Measurements from ENCODE around the gene ST8SIA5. TPM values are rescaled to one million over a fixed set of nuclear protein-coding genes. Genes with fewer than 3 reads are reported as not detected.

ST8SIA5 gene
- total RNA-seq, 1 donor from 2014 or later = 0.29 TPM

DNA sequence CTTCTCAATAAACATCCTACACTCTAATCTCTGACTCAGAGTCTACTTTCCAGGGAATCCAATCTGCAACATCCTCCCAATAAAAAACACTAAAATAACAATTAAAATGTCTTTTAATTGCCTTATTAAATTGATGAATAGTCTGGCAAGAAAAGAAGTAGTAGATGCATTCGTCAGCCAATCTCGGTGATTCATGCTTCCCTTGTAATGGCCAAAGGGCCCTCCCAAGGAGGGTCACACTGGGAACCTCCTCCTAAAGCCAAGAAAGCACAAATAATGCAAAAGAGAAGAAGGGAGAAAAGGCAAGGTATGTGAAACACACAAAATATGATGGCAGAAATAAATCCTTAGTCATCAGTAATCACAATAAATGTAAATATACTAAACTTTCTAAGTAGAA is 16.8 kb downstream of the ST8SIA5 start:
- no peak for DNase-seq (ENCODE audit: low spot score)

DNA sequence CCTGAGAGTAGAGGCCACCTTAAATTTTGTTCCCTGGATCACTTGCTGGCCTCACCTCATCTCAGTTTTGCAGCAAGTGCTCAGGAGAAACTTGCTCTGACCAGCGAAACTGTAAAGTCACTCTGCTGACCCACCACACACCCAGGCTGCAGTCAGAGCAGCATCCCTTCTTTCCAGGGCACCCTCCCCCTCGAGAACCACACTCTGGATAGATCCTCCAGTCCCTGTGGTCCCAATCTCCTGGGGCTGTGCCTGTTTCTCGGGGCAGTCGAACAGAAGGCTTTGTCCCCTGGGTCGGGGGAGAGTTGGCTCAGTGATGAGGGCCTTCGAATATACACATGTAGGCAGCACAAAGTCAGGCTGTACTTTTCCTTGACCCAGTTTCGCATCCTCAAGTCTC is 18.4 kb downstream of the ST8SIA5 start:
- no peak for DNase-seq (ENCODE audit: low spot score)

DNA sequence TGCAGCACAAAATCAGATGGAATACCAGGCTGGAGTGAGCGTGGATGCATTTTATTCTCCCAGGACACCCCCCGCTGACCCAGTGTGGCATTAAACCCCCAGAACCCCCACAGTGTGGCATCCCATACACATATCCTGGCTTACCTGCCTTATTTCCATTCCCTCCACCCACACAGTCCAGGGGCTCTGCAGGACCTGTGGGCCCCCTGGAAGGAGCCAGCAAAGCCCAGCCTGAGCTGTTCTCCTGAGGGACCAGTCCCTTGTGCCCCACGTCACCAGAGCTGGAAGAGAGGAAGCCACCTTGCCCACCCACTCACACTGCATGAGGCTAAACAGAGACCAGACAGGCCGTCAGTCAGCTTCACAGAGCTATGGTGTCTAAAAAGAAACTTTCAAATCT is 20.1 kb downstream of the ST8SIA5 start:
- no peak for DNase-seq (ENCODE audit: low spot score)

DNA sequence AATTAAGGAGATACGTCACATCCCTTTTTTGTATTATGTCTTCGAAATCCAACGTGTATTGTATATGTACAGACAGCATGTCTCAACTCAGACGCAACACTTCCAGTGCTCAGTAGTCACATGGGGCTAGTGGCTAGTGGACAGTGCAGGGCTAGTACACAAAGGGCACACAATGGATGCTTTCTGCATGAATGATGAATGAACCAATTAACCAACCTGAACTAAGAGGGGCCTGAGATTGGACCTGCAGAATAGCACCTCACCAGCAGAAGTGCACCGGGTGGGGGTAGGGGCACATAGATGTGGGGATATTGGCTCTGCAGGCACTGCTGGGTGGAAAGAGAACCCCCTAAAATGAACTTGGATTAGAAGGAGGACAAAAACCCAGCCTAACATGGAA is 20.7 kb downstream of the ST8SIA5 start:
- DNase-seq (ENCODE audit: low spot score) = no peak

DNA sequence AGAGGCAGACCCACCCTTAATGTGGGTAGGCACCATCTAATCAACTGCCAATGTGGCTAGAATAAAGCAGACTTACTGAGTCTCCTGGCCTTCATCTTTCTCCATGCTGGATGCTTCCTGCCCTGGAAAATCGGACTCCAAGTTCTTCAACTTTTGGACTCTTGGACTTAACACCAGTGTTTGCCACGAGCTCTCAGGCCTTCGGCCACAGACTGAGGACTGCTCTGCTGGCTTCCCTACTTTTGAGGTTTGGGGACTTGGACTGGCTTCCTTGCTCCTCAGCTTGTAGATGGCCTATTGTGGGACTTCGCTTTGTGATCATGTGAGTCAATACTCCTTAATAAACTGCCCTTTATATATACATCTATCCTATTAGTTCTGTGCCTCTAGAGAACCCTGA is 21.9 kb downstream of the ST8SIA5 start:
- no peak for DNase-seq (ENCODE audit: low spot score)

DNA sequence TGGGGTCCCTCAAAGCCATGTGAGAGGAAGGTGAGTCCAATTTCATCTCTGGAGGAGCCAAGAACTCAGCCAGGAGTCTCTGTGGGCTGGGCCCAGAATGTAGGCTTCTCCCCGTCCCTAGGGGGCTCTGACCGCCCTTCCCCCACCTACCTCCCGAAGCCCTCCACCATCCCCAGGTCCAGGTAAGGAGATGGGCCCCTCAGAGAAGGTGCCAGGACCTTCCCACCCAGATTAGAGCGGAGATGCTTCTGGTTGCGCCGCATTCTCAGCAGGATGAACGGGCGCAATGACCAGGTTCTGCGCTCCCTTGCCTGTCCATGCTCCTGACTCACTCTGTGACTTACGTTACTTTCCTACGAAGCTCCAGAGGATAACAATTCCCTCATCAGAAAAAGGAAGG is 23.0 kb downstream of the ST8SIA5 start:
- DNase-seq (ENCODE audit: low spot score) = no peak

DNA sequence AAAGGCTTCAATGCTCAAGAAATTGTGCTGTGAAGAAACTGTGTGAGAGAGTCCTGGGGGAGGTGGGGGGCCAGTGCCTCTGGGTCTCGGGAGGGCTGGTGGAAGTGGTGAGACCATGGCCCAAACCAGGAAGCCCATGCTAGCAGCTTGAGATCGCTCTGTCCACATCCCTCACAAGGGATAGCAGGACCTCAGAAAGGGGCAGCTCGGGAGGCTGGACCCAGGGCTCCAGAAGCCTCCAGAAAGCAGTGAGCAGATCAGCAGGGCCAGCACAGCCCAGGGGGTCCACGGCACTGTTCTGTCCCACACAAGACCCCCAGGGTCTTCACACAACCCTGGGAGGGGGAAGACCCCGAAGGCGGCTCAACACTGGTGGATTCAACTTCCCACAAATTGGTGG is 24.1 kb downstream of the ST8SIA5 start:
- DNase-seq (ENCODE audit: low spot score) = no peak

DNA sequence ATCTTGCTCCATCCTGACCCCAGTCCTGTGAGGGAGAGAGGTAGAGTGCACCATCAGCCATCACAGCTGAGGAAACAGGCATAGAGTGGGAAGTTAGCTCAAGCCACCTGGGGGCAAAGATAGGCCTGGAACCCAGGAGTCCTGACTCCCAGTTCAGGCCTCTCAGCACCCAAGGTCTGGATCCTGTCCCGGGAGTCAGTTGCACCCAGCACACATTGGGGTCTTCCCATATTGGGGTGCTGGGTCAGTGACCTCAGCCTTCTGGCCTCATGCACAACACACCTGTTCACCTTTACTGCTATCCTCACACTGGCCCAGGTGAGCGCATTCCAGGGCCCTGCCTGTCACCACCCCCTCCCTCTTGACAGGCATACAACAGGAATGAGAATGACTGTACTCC is 24.7 kb downstream of the ST8SIA5 start:
- no peak for DNase-seq (ENCODE audit: low spot score)

DNA sequence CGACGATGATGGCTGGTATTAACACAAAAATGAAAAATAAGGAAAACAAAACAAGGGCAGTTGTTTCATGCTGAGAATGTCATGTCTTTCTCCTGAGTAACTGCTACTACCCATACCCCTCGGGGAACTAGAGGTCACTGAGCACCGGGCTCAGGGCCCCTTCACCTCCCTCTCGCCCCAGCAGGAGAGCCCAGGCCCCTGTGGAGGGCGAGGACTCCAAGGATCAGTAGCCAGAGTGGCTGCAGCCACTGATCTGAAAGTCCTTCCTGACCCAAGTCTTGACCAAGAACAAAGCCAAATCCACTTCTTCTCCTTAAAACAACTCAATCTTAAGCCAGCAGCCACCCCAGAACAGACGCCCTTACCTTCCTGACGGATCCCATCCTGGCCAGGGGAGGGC is 25.5 kb downstream of the ST8SIA5 start:
- DNase-seq (ENCODE audit: low spot score) = no peak

DNA sequence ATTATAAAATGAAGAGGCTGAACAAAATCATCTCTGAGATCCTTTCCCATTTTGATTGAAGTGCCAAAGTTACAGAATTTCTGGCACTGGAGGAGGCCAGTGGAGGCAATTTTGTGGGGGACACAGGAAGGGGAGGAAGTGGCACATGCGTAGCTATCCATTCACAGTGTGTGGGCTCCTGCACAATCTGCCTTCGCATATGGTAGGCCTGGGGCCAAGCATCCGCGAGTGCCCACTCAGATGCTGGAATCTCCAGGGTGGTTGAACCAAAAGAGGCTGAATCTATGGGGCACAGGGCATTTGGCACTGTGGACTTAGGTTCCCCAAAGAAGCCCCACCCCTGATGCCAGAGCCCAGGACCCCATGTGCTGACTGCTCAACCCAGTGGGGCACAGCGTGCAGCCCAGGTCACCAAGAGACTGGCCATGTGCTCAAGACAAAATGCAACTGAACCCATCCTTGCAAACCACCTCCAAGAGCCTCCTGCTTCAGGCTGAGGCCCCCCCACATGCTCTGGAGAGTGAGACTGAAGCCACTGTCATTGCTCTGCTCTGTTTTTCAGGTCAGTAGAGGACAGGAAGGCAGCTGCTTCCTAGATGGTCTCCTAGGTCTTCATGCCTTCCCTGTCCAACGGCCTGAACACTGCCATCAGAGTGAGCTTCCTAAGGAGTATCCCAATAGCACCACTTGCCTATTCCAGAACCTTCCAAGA is 28.5 kb downstream of the ST8SIA5 start:
- DNase-seq (ENCODE audit: low spot score) = no peak

DNA sequence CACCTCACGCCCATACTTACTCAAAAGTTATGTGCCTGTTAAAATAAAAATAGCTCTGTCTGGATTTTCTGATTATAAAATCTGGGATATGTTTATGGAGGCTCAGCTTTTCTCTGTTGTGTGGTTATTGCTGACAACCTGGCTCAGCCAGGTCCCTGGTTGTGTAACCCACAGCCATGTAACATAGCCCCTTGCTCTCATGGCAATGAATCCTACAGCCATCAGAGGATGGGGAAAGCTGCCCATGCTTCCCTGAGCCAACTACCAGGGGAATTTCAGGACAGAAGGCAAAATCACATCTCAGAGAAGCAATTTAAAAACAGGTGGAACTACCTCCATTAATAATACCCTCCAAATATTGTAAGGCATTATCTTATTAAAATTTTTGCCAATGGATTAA is 29.7 kb downstream of the ST8SIA5 start:
- DNase-seq (ENCODE audit: low spot score) = no peak

DNA sequence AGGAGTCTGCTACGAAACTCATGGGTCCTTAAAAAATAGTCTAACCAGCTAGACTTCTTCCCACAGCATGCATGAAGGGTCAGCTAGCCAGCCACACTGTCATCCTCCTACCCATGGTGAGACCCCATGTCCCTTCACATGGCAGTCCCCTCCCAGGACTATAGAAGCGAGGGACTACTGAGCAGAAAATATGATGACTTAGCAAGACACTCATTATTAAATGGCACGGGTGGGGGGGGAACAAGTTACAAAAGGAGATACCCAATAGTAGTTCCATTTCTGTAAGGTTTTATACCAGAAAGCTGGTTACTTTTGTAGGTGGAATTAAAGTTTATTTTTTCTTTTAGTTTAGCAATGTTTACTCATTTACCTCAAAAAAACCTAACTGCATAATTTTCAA is 31.5 kb downstream of the ST8SIA5 start:
- DNase-seq (ENCODE audit: low spot score) = no peak

DNA sequence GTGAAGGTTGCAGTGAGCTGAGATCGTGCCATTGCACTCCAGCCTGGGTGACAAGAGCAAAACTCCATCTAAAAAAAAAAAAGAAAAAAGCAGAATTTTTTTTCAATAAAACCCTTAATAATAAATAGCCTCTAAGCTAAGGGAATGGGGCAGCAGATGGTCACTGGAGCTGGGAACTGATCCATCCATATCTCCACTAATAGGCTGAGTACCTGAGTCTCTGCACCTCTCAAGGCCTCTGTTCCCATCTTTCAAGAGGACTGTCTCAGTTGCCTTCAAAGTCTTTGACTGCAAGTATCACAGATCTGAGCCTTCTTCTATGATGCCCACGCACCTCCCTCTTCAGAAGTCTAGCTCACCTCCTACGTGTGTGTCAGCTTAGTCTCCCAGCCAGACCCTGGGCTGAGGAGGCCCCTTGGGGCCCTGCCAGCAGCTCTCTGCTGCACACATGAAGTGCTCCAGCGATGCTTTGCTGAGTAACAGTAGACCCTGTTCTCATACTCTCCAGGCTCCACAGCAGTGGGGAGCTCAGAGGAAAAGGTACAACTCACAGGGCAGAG is 32.9 kb downstream of the ST8SIA5 start:
- DNase-seq (ENCODE audit: low spot score) = no peak

DNA sequence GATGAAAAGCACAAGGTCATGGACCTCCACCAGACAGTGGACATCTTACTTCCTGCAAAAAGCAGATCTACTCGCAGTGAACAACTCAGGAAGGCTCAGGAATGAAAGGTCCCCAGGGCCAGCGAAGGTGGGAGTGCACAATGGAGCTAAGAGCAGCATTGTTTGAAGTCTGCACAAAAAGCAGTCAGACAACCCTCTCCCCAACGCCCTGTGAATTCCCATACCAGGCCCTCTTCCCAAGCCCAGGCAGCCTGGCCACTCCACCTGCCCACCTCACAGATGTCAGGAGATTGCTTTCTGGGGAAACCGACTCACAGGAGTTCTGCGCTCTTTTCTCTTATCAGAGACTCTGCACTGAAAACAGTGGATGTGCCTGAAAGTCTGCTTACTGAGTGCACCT is 34.8 kb downstream of the ST8SIA5 start:
- no peak for DNase-seq (ENCODE audit: low spot score)

DNA sequence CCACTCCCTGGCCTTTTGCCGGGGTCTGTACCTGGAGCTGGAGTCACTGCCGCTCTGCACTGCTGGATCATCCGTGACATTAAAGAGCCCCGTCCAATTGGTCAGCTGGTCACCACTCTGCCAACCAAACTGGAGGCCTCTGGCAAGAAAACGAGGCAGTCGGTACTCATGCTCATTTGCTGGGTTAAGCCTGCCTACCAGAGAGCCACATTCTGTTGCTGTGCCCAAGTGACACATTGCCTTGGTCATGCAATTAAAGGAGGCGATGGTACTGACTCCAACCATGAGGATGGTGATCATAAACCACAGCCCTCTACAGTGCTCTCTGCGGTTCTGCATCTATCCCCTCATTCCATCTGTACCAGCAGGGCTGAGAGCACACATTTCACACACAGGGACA is 35.5 kb downstream of the ST8SIA5 start:
- no peak for DNase-seq (ENCODE audit: low spot score)

DNA sequence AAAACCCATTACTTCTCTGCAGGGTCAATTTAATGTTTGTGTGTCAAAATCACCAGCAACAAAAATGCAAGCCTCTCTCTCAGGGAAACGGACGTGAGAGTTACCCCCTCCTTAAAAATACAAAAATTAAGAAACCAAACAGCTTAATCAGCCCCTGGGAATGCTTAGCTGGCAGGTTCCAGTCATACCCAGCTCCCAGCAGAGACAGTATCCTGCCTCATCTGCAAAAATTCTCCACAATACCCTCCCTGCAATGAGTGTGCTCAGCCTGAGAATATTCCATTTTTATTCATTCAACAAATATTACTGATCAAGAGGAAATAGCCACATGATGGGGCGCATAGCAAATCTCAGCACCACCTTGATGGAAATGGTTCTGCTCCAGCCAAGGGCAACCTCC is 36.3 kb downstream of the ST8SIA5 start:
- DNase-seq (ENCODE audit: low spot score) = no peak

DNA sequence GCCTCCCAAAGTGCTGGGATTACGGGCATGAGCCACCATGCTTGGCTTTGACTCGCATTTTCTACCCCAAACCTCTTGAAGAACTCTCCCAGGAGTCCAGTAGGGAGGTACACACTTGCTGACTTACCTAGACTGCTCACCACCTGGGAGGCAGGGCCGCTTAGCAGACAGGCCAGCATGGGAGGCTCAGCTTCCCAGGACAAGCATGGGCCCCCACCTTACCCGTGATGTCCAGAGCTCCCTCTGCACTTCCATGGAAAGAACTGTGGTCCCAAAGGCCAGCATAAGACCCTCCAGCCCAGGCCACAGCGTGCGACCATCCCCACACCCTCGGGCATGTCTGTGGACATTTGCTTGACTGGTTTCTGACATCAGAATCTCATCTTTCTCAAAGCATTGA is 36.8 kb downstream of the ST8SIA5 start:
- DNase-seq (ENCODE audit: low spot score) = no peak

DNA sequence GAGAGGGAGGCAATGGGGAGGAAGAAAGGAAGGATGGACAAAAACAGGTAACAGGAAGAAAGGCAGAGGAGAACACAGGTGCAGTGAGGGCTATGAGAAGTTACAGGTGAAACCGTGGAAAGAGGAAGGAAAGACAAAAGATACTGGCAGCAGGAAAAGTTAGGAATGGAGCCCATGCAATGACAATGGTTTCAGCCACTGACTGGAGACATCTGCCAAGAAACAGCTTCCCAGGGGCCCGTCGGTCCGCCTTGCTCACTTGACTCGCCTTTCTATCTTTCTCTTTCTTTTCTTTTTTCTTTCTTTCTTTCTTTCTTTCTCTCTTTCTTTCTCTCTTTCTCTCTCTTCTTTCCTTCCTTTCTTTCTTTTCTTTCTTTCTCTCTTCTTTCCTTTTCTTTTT is 37.5 kb downstream of the ST8SIA5 start:
- no peak for DNase-seq (ENCODE audit: low spot score)

DNA sequence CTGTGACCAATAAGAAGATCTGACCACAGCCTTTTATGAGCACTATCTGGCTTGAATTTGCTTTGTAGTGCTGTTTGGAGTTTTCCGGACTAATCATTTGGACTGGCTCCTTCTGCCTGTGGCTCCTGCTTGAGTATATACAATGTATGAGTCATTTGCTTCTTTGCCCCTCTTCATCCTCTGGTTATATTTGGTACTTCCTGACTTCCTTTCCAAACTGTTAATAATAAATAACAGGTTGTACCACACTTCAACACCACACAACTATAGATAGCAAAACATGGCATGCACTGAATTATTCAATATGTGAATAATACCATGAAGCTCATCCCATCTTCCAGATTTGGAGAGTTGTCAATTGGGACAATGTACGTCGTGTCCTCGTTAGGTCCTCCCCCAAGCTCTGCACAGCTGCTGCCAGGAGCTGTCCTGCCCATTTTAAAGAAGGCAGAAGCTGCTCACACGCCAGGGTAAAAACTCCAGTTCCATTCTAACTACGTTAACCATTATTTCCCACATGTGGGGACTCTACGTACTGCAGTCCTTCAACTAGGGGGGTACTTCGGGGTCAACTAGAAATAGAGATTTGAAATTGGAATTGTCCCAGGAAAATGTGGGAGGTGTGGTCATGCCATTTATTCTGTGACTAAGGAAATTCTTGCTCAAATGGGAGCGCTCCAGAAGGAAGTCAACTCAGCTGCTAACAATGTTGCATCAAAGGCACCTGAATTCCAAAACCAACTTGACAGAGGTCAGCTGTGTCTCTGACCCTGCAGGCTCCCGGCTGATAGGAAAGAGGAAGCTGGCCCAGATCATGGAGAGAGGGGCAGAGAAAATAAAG is 38.1 kb downstream of the ST8SIA5 start:
- DNase-seq (ENCODE audit: low spot score) = no peak

DNA sequence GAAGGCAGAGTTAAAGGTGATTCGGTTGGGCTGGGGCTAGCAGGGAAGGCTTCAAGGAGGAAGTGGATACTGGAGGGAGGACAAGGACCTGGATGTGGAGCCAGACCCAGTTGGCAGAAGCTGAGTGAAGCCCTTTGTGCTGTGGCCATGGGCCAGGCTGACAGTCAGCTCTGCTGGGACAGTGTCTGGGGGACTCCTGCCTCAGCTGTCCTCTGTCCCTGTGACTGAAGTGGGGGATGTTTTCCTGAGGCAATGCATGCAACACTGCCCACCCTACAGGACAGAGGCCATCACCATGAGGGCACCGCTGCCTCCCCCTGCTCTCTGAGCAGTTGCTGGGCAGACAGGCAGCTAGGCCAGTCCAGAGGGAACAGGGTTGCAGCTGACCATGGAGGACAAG is 40.0 kb downstream of the ST8SIA5 start:
- DNase-seq (ENCODE audit: low spot score) = no peak

DNA sequence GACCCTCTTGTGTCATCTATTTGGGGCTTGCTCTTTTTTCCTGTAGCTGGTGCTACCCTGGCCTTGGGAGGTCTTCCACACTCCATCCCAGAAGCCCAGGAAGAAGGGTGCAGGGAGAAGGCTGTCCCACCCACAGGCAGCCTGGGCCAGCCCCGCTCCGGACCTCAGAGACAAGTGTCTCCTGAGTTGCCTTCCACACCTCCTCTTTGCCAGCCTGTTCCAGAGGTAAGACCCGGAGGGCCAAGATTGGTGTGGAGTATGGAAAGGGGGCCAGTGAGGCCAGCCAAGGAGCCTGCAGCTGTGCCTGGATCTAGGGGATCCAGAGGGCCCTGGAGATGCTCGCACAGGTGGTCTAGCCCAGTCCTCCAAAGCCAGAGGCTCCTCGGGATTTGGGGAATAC is 40.5 kb downstream of the ST8SIA5 start:
- DNase-seq (ENCODE audit: low spot score) = no peak

DNA sequence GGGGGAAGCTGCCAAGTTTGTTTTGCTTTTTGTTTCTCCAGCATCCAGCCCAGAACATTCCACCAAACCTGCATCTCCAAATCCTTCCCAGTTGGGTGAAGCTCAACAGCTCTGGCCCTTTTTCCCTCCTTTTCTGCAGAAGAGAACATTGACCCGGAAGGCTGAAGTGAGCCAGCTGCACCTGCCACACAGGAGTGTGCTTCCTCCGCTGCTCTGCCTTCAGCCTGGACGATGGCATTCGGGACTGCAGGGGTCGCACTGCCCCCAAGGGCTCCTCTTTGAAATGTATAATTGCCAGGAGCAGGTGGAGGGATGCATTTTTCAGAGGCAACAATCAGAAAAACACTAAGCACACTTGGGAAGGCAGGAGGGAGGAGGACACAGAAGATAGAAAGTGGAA is 41.8 kb downstream of the ST8SIA5 start:
- no peak for DNase-seq (ENCODE audit: low spot score)

DNA sequence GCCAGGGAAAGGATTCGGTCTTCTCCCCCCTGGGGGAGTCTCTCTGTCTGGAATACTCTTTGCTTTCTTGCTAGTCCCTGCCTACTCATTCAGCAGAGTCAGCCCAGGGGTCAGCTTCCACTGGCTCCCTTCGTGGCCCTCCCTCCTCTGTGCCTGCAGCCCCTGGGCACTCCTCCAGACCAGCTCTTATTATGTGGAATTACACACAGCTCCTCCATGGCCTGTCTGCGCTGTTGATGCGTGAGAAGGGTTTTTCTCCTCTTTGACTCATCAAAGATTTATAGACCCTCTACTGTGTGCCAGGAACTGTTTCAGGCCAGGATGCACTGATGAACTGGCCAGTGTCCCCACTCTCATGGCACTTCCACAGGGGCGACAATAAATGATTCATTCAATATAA is 44.4 kb downstream of the ST8SIA5 start:
- DNase-seq (ENCODE audit: low spot score) = no peak
